Vagina (tissue), 2 donors: ENCODE measurements around the gene MKI67.

ENCODE experiments used
- POLR2A ChIP-seq, 2 donors: fragments of 450-650 bp; IDR thresholded peaks; one replicate each; pipeline ENCODE4 v1.6.1; 2017; ENCODE audit warnings: antibody characterized with exemption in 2 of 2, mild to moderate bottlenecking in 2 of 2, moderate library complexity in 2 of 2
- POLR2AphosphoS5 ChIP-seq, 2 donors: sonication (generic); formaldehyde crosslinking; IDR thresholded peaks; one replicate each; pipeline ENCODE4 v1.9.0; 2017; ENCODE audit warnings: antibody characterized with exemption in 2 of 2, mild to moderate bottlenecking in 2 of 2, low read depth in 1 of 2; ENCODE audit not compliant: insufficient read depth in 1 of 2
- TF ChIP-seq, protein P1 (sequence below), 3 experiments: fragments of 450-650 bp in 2 of 3; fragments of 200-600 bp in 1 of 3; sonication (generic) in 1 of 3; IDR thresholded peaks; one replicate each; pipeline ENCODE4 v1.5.1; 2017 to 2019; ENCODE audit warnings: antibody characterized with exemption in 3 of 3, mild to moderate bottlenecking in 2 of 3, moderate library complexity in 2 of 3

- TF ChIP-seq, protein P1, sequence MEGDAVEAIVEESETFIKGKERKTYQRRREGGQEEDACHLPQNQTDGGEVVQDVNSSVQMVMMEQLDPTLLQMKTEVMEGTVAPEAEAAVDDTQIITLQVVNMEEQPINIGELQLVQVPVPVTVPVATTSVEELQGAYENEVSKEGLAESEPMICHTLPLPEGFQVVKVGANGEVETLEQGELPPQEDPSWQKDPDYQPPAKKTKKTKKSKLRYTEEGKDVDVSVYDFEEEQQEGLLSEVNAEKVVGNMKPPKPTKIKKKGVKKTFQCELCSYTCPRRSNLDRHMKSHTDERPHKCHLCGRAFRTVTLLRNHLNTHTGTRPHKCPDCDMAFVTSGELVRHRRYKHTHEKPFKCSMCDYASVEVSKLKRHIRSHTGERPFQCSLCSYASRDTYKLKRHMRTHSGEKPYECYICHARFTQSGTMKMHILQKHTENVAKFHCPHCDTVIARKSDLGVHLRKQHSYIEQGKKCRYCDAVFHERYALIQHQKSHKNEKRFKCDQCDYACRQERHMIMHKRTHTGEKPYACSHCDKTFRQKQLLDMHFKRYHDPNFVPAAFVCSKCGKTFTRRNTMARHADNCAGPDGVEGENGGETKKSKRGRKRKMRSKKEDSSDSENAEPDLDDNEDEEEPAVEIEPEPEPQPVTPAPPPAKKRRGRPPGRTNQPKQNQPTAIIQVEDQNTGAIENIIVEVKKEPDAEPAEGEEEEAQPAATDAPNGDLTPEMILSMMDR (IDR thresholded peaks at IDR 0.05), result no peak
- TF ChIP-seq POLR2A (IDR thresholded peaks at IDR 0.05) (no peak), POLR2AphosphoS5 (IDR thresholded peaks at IDR 0.05; ENCODE audit: insufficient read depth in 1 of 2, low read depth in 1 of 2) (no peak)
Measured at GRCh38 chr10:128166151-128166550, 39.9 kb upstream of the MKI67 start.
